Measurements from ENCODE around the gene P3R3URF.
A peak's percentile ranks its signal among the peaks of the same experiment; 100 is the strongest.

The P3R3URF gene

GRCh38 chr1:46157916-46158311 is 18.4 kb downstream of the P3R3URF start:
- no peaks in the 10 kb centered on the region for H3K4me1 ChIP-seq
- H3K27ac ChIP-seq, result no peak overlapping the region
- no peaks in the 10 kb centered on the region for H3K27me3 ChIP-seq
- TF ChIP-seq Cebpa-rat (IDR thresholded peaks at IDR 0.05), result no peak
- H3K9ac ChIP-seq, result no peak overlapping the region
- no peak overlapping the region for H3K4me3 ChIP-seq
- no peaks in the 10 kb centered on the region for H4K20me1 ChIP-seq
- no peaks in the 10 kb centered on the region for H3K36me3 ChIP-seq
- H3K4me2 ChIP-seq, result no peak overlapping the region
- H3K9me3 ChIP-seq (replicated peaks in 1 of 11), result no peaks in the 10 kb centered on the region

GRCh38 chr1:46153732-46154131 is 22.6 kb downstream of the P3R3URF start:
- Histone ChIP-seq H3K4me1 (peaks cover 0 to 6% (median 0%) of the 10 kb centered on the region in 10 experiments; a peak in 3 of 20 replicates), H3K4me2 (no peak overlapping the region)

GRCh38 chr1:46153228-46153627 is 23.1 kb downstream of the P3R3URF start:
- Histone ChIP-seq H3K27me3 (no peaks in the 10 kb centered on the region), H3K27ac (no peak overlapping the region), H3K4me3 (no peak overlapping the region), H3K4me2 (no peak overlapping the region), H3K9ac (no peak overlapping the region), H3K36me3 (no peaks in the 10 kb centered on the region), H3K4me1 (peaks cover 0 to 6% (median 0%) of the 10 kb centered on the region in 10 experiments; a peak in 3 of 20 replicates), H4K20me1 (no peaks in the 10 kb centered on the region), H3K9me3 (replicated peaks in 1 of 11) (no peaks in the 10 kb centered on the region)
- no peak for TF ChIP-seq Cebpa-rat (IDR thresholded peaks at IDR 0.05)

More at GRCh38 chr1:46153732-46154131, 22.6 kb downstream of the P3R3URF start:
- Histone ChIP-seq H3K4me3 (no peak overlapping the region), H3K27ac (no peak overlapping the region), H4K20me1 (no peaks in the 10 kb centered on the region), H3K36me3 (no peaks in the 10 kb centered on the region), H3K9me3 (replicated peaks in 1 of 11) (no peaks in the 10 kb centered on the region), H3K9ac (no peak overlapping the region), H3K27me3 (no peaks in the 10 kb centered on the region)
- TF ChIP-seq Cebpa-rat (IDR thresholded peaks at IDR 0.05), result no peak

- no peak overlapping the region for H3K4me3 ChIP-seq
- H3K4me2 ChIP-seq, result peak overlapping the region in 2 of 11 experiments; percentile 21 to 33; a peak in 2 of 22 replicates
Observed at GRCh38 chr1:46152016-46152415, 24.3 kb downstream of the P3R3URF start.

GRCh38 chr1:46150085-46150484 is 26.2 kb downstream of the P3R3URF start:
- Histone ChIP-seq H3K27me3 (no peaks in the 10 kb centered on the region), H3K4me3 (no peak overlapping the region), H4K20me1 (no peaks in the 10 kb centered on the region), H3K36me3 (no peaks in the 10 kb centered on the region), H3K27ac (no peak overlapping the region), H3K9me3 (replicated peaks in 1 of 11) (no peaks in the 10 kb centered on the region), H3K4me2 (no peak overlapping the region), H3K4me1 (peaks cover 0 to 6% (median 0%) of the 10 kb centered on the region in 10 experiments; a peak in 3 of 20 replicates), H3K9ac (no peak overlapping the region)
- TF ChIP-seq Cebpa-rat (IDR thresholded peaks at IDR 0.05), result no peak

More at GRCh38 chr1:46152016-46152415, 24.3 kb downstream of the P3R3URF start:
- no peaks in the 10 kb centered on the region for H3K9me3 ChIP-seq (replicated peaks in 1 of 11)
- H3K27ac ChIP-seq, result no peak overlapping the region
- H3K36me3 ChIP-seq, result no peaks in the 10 kb centered on the region
- TF ChIP-seq Cebpa-rat (IDR thresholded peaks at IDR 0.05), result no peak
- H3K27me3 ChIP-seq, result no peaks in the 10 kb centered on the region
- H3K4me1 ChIP-seq, result peaks cover 0 to 6% (median 0%) of the 10 kb centered on the region in 10 experiments; a peak in 3 of 20 replicates
- H4K20me1 ChIP-seq, result no peaks in the 10 kb centered on the region
- no peak overlapping the region for H3K9ac ChIP-seq

GRCh38 chr1:46148318-46148717 is 28.0 kb downstream of the P3R3URF start:
- Histone ChIP-seq H4K20me1 (no peaks in the 10 kb centered on the region), H3K36me3 (no peaks in the 10 kb centered on the region), H3K9me3 (replicated peaks in 1 of 11) (no peaks in the 10 kb centered on the region; a peak in 1 of 22 replicates), H3K4me1 (peaks cover 0 to 6% (median 0%) of the 10 kb centered on the region in 10 experiments; a peak in 3 of 20 replicates), H3K9ac (no peak overlapping the region), H3K4me3 (no peak overlapping the region), H3K27ac (no peak overlapping the region), H3K4me2 (no peak overlapping the region), H3K27me3 (no peaks in the 10 kb centered on the region)
- TF ChIP-seq Cebpa-rat (IDR thresholded peaks at IDR 0.05), result no peak

GRCh38 chr1:46137916-46138315 is 38.4 kb downstream of the P3R3URF start:
- H4K20me1 ChIP-seq, result no peaks in the 10 kb centered on the region
- H3K4me2 ChIP-seq, result peak overlapping the region in 4 of 11 experiments; percentile 27 to 48 (median 30); a peak in 5 of 22 replicates
- H3K4me1 ChIP-seq, result peaks cover 12 to 29% (median 20%) of the 10 kb centered on the region in 10 experiments; a peak in 19 of 20 replicates
- H3K9me3 ChIP-seq (replicated peaks in 1 of 11), result no peaks in the 10 kb centered on the region; a peak in 2 of 22 replicates
- no peak overlapping the region for H3K27ac ChIP-seq
- H3K9ac ChIP-seq, result no peak overlapping the region
- TF ChIP-seq Cebpa-rat (IDR thresholded peaks at IDR 0.05), result no peak
- no peaks in the 10 kb centered on the region for H3K36me3 ChIP-seq
- no peak overlapping the region for H3K4me3 ChIP-seq
- no peaks in the 10 kb centered on the region for H3K27me3 ChIP-seq

- Histone ChIP-seq H3K4me2 (no peak overlapping the region), H3K36me3 (no peaks in the 10 kb centered on the region), H3K4me3 (no peak overlapping the region), H3K9me3 (replicated peaks in 1 of 11) (no peaks in the 10 kb centered on the region; a peak in 1 of 22 replicates), H4K20me1 (no peaks in the 10 kb centered on the region), H3K4me1 (peaks cover 12 to 29% (median 20%) of the 10 kb centered on the region in 10 experiments; a peak in 19 of 20 replicates), H3K9ac (no peak overlapping the region), H3K27ac (no peak overlapping the region), H3K27me3 (no peaks in the 10 kb centered on the region)
- TF ChIP-seq Cebpa-rat (IDR thresholded peaks at IDR 0.05), result no peak
Observed at GRCh38 chr1:46136711-46137110, 39.6 kb downstream of the P3R3URF start.

- no peak overlapping the region; a peak in 1 of 22 replicates for H3K9ac ChIP-seq
- peaks cover 0 to 4% (median 0%) of the 10 kb centered on the region in 11 experiments; a peak in 1 of 22 replicates for H4K20me1 ChIP-seq
- TF ChIP-seq Cebpa-rat (IDR thresholded peaks at IDR 0.05), result 0 out of 22 replicates have a peak, but pooled peaks of 1 of the 11 experiments have one; percentile 21
- no peaks in the 10 kb centered on the region for H3K9me3 ChIP-seq (replicated peaks in 1 of 11)
- peak overlapping the region in 5 of 11 experiments; percentile 94 to 99 (median 98); a peak in 3 of 22 replicates for H3K27ac ChIP-seq
- no peaks in the 10 kb centered on the region for H3K27me3 ChIP-seq
- peaks cover 12 to 37% (median 21%) of the 10 kb centered on the region in 10 experiments for H3K4me1 ChIP-seq
- H3K36me3 ChIP-seq, result no peaks in the 10 kb centered on the region
- no peak overlapping the region for H3K4me3 ChIP-seq
- peak overlapping the region in 10 of 11 experiments; percentile 23 to 98 (median 90); a peak in 18 of 22 replicates for H3K4me2 ChIP-seq
Observed at GRCh38 chr1:46134660-46135331, 41.5 kb downstream of the P3R3URF start.
